CD4-positive, CD25-positive, alpha-beta regulatory T cell (primary cell): Measurements from ENCODE around the gene IL1RAP. TPM values are rescaled to one million over a fixed set of nuclear protein-coding genes. Genes with fewer than 3 reads are reported as not detected.
A peak's percentile ranks its signal among the peaks of the same experiment; 100 is the strongest.
"Not testable (repeated sequence)": the region's sequence is repeated elsewhere in the genome, so short reads cannot be mapped to it uniquely, and the experiment has no call there.

Experiments used
- ATAC-seq, 2 donors: fragments of 150-1000 bp; cut with Tn5 transposase; one replicate each; pipeline ENCODE4 v1.10.0; 2021; ENCODE audit warnings: low read depth in 2 of 2, moderate number of reproducible peaks in 2 of 2, moderate library complexity in 1 of 2
- DNase-seq, 3 donors: peaks; one replicate each; pipeline versions ENCODE4 v3.0.0 to v3.0.0-alpha.2; 2012 to 2022; ENCODE audit warnings: mixed read lengths in 1 of 3
- H3K27ac ChIP-seq: one replicate; pipeline ENCODE4 v1.7.0; 2013; ENCODE audit warnings: mild to moderate bottlenecking, low read length; ENCODE audit not compliant: insufficient read depth, poor library complexity, severe bottlenecking
- H3K27me3 ChIP-seq: one replicate; pipeline ENCODE4 v1.7.0; 2013; ENCODE audit warnings: low read length; ENCODE audit not compliant: control insufficient read depth, insufficient read depth
- H3K36me3 ChIP-seq: one replicate; pipeline ENCODE4 v1.7.0; 2013; ENCODE audit warnings: mild to moderate bottlenecking, low read length, moderate library complexity; ENCODE audit not compliant: control insufficient read depth, insufficient read depth
- H3K4me1 ChIP-seq: 2 replicates; pipeline ENCODE4 v1.7.0; 2013; ENCODE audit warnings: mild to moderate bottlenecking, low read length; ENCODE audit not compliant: insufficient read depth, control insufficient read depth, poor library complexity, severe bottlenecking
- H3K4me3 ChIP-seq: one replicate; pipeline ENCODE4 v1.7.0; 2013; ENCODE audit warnings: low read depth, mild to moderate bottlenecking, low read length, moderate library complexity
- H3K9me3 ChIP-seq, 2 experiments: 1 replicate in 1 of 2; 2 replicates in 1 of 2; pipeline ENCODE4 v1.7.0; 2013; ENCODE audit warnings: low read length in 2 of 2, mild to moderate bottlenecking in 1 of 2, moderate library complexity in 1 of 2; ENCODE audit not compliant: control insufficient read depth in 2 of 2
- H3K27ac Mint-ChIP-seq, 3 donors: one replicate each; pipeline ENCODE4 v1.8.0; 2020 to 2022; ENCODE audit warnings: mild to moderate bottlenecking in 3 of 3, mixed read lengths in 3 of 3, moderate library complexity in 2 of 3
- H3K27me3 Mint-ChIP-seq: one replicate; pipeline ENCODE4 v1.8.0; 2022; ENCODE audit warnings: mild to moderate bottlenecking, mixed read lengths
- H3K36me3 Mint-ChIP-seq: one replicate; pipeline ENCODE4 v1.8.0; 2020; ENCODE audit warnings: mixed read lengths
- H3K4me1 Mint-ChIP-seq, 4 donors: one replicate each; pipeline ENCODE4 v1.8.0; 2020 to 2022; ENCODE audit warnings: mixed read lengths in 4 of 4, mild to moderate bottlenecking in 1 of 4
- H3K4me3 Mint-ChIP-seq, 4 donors: one replicate each; pipeline ENCODE4 v1.8.0; 2020 to 2022; ENCODE audit warnings: mild to moderate bottlenecking in 4 of 4, mixed read lengths in 4 of 4, moderate library complexity in 3 of 4
- H3K9me3 Mint-ChIP-seq, 7 donors: one replicate each; pipeline ENCODE4 v1.8.0; 2020 to 2022; ENCODE audit warnings: mixed read lengths in 7 of 7, mild to moderate bottlenecking in 3 of 7, moderate library complexity in 2 of 7
- polyA plus RNA-seq, 4 donors: library from polyadenylated mRNA; unstranded; fragments of 300-500 nt; fragmentation: Illumina TruSeq; gene quantifications; one replicate each; pipeline ENCODE4 v1.2.3, GENCODE V29; 2021
- total RNA-seq: library from RNA; stranded (reverse); gene quantifications from one replicate; pipeline ENCODE4 v1.2.3, GENCODE V29; 2022

The IL1RAP gene
- total and polyA plus RNA-seq, 5 donors from 2014 or later, result 6.6 to 20.2 (median 7.4) TPM

GRCh38 chr3:190512666-190513065 lies 1.2 kb upstream of the IL1RAP start:
- no peaks in the 10 kb centered on the region for H3K9me3 ChIP-seq
- DNase-seq (no peak), ATAC-seq (no peak)
- no peaks in the 10 kb centered on the region for H3K36me3 ChIP-seq
- Mint-ChIP-seq H3K9me3 (no peaks in the 10 kb centered on the region), H3K27ac (peak overlapping the region; percentile 94 to 96 (median 95)), H3K4me1 (peaks cover 5 to 41% (median 34%) of the 10 kb centered on the region in 4 donors), H3K4me3 (peak overlapping the region; percentile 93 to 97 (median 94)), H3K36me3 (no peaks in the 10 kb centered on the region), H3K27me3 (no peaks in the 10 kb centered on the region)
- H3K27me3 ChIP-seq, result no peaks in the 10 kb centered on the region
- peak overlapping the region; percentile 82 for H3K27ac ChIP-seq
- peak overlapping the region; percentile 94 for H3K4me3 ChIP-seq
- H3K4me1 ChIP-seq, result peaks cover 29% of the 10 kb centered on the region

DNA sequence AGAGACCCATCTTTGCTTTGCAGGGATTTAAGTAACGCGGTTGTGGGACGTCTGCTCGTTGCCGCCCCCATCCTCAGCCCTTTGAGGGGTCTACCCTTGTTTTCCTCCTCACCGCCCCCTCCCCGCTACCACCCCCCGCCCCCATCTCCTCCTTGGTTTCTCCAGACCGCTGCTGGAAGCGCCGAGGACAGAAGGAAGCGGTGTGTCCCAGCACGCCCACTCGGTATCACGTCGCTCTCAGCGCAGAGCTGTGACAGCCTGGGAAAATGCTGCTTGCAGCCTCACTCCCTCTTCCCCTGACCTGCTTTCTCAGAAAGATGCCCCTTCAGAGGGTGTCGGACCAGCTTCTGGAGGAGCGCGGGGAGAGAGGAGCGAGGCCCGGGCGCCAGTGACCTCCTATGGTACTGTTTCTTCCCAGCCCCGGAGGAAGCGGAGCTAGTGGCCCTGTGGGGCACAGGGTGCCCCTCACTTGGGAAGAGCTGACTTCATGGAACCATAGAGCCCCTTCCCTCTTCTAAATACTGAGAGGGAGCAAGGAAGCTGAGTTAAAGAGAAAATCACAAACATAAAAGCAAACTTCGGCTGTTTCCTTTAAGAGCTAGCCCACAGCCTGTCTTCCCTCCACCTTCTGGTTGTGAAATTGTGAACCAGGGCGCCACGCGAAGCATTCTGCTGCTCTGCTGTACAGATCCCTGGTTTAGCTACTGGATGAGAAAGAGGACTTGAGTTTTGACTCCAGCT lies 698 bp downstream of the IL1RAP start:
- H3K27ac ChIP-seq, result peak overlapping the region; percentile 82
- H3K36me3 Mint-ChIP-seq, result peaks cover 8% of the 10 kb centered on the region
- no peak for ATAC-seq

DNA sequence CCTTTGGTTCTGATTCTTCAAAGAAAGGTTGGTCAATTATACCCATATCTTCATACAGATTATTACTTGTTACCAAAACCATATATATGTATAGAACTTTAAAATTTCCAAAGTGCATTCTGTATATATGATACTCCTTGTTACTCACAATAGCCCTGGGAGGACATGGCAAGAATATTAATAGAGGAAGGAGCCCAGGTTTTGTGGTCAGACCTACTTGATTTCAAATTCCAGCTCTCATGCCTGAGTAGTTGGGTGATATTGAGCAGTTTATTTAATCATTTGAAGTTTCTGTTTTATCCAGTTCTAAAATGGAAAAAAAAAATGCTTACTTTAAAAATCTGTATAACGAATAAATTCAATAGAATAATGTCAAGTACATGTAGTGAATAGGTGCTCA lies 2.5 kb downstream of the IL1RAP start:
- Histone ChIP-seq H3K27me3 (no peaks in the 10 kb centered on the region), H3K27ac (no peak overlapping the region), H3K36me3 (peaks cover 5% of the 10 kb centered on the region), H3K9me3 (no peaks in the 10 kb centered on the region), H3K4me1 (peaks cover 29% of the 10 kb centered on the region), H3K4me3 (peak overlapping the region; percentile 28)
- Mint-ChIP-seq H3K4me1 (peaks cover 5 to 60% (median 41%) of the 10 kb centered on the region in 4 donors), H3K27me3 (no peaks in the 10 kb centered on the region), H3K4me3 (peak overlapping the region; percentile 3 to 94 (median 92)), H3K27ac (peak overlapping the region in 1 of 3 donors; percentile 9), H3K36me3 (peaks cover 8% of the 10 kb centered on the region), H3K9me3 (peaks cover 0 to 3% (median 0%) of the 10 kb centered on the region in 7 donors)
- DNase-seq, result no peak
- no peak for ATAC-seq

More for the DNA sequence above, 698 bp downstream of the IL1RAP start:
- no peaks in the 10 kb centered on the region for H3K27me3 ChIP-seq
- Mint-ChIP-seq H3K27me3 (no peaks in the 10 kb centered on the region), H3K4me3 (peak overlapping the region; percentile 93 to 97 (median 94)), H3K9me3 (peaks cover 0 to 3% (median 0%) of the 10 kb centered on the region in 7 donors), H3K27ac (peak overlapping the region; percentile 82 to 96 (median 88)), H3K4me1 (peaks cover 7 to 50% (median 39%) of the 10 kb centered on the region in 4 donors)
- no peaks in the 10 kb centered on the region for H3K9me3 ChIP-seq
- peaks cover 29% of the 10 kb centered on the region for H3K4me1 ChIP-seq
- H3K36me3 ChIP-seq, result no peaks in the 10 kb centered on the region
- H3K4me3 ChIP-seq, result peak overlapping the region; percentile 94
- peak; percentile 10 to 61 (median 29) for DNase-seq

GRCh38 chr3:190517687-190518086 lies 3.8 kb downstream of the IL1RAP start:
- Histone ChIP-seq H3K9me3 (no peaks in the 10 kb centered on the region), H3K36me3 (peaks cover 5% of the 10 kb centered on the region), H3K4me1 (peaks cover 27% of the 10 kb centered on the region), H3K4me3 (no peak overlapping the region), H3K27me3 (no peaks in the 10 kb centered on the region), H3K27ac (no peak overlapping the region)
- ATAC-seq, result no peak
- Mint-ChIP-seq H3K4me3 (peak overlapping the region in 1 of 4 donors; percentile 8), H3K36me3 (peaks cover 8% of the 10 kb centered on the region), H3K27ac (peak overlapping the region in 2 of 3 donors; percentile 8 to 46), H3K4me1 (peaks cover 7 to 69% (median 46%) of the 10 kb centered on the region in 4 donors), H3K9me3 (peaks cover 0 to 3% (median 0%) of the 10 kb centered on the region in 7 donors), H3K27me3 (no peaks in the 10 kb centered on the region)
- no peak for DNase-seq

DNA sequence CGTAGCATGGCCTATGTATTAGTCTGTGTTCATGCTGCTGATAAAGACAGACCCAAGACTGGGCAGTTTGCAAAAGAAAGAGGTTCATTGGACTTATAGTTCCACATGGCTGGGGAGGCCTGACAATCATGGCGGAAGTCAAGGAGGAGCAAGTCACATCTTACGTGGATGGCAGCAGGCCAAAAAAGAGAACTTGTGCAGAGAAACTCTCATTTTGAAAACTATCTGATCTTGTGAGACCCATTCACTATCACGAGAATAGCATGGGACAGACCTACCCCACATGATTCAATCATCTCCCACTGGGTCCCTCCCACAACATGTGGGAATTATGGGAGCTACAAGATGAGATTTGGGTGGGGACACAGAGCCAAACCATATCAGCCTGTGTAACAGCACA lies 4.6 kb downstream of the IL1RAP start:
- Mint-ChIP-seq H3K4me1 (peaks cover 9 to 64% (median 42%) of the 10 kb centered on the region in 4 donors), H3K4me3 (peak overlapping the region in 1 of 4 donors; percentile 13), H3K36me3 (peaks cover 10% of the 10 kb centered on the region)
- not testable (repeated sequence) for ATAC-seq, H3K9me3 ChIP-seq, H3K4me3 ChIP-seq, H3K27ac ChIP-seq, DNase-seq, H3K9me3 Mint-ChIP-seq, H3K27ac Mint-ChIP-seq, H3K27me3 Mint-ChIP-seq, H3K27me3 ChIP-seq, H3K36me3 ChIP-seq
- peaks cover 21% of the 10 kb centered on the region for H3K4me1 ChIP-seq

- Histone ChIP-seq H3K9me3 (no peaks in the 10 kb centered on the region), H3K4me3 (no peak overlapping the region), H3K27ac (no peak overlapping the region), H3K36me3 (peaks cover 5% of the 10 kb centered on the region), H3K27me3 (no peaks in the 10 kb centered on the region), H3K4me1 (peaks cover 13% of the 10 kb centered on the region)
- peak overlapping the region in 1 of 4 donors; percentile 6 for H3K4me3 Mint-ChIP-seq
- no peaks in the 10 kb centered on the region for H3K27me3 Mint-ChIP-seq
- no peak overlapping the region for H3K27ac Mint-ChIP-seq
- no peak for DNase-seq
- H3K9me3 Mint-ChIP-seq, result peaks cover 0 to 3% (median 0%) of the 10 kb centered on the region in 7 donors
- H3K4me1 Mint-ChIP-seq, result peaks cover 17 to 69% (median 45%) of the 10 kb centered on the region in 4 donors
- no peak for ATAC-seq
- peaks cover 11% of the 10 kb centered on the region for H3K36me3 Mint-ChIP-seq
Measured at GRCh38 chr3:190519886-190520285, 6.0 kb downstream of the IL1RAP start.

GRCh38 chr3:190521998-190522397 lies 8.1 kb downstream of the IL1RAP start:
- Mint-ChIP-seq H3K9me3 (peaks cover 0 to 3% (median 0%) of the 10 kb centered on the region in 7 donors), H3K4me3 (no peak overlapping the region), H3K27me3 (no peaks in the 10 kb centered on the region), H3K27ac (no peak overlapping the region), H3K4me1 (peaks cover 22 to 55% (median 34%) of the 10 kb centered on the region in 4 donors), H3K36me3 (peaks cover 11% of the 10 kb centered on the region)
- H3K4me1 ChIP-seq, result no peaks in the 10 kb centered on the region
- peaks cover 5% of the 10 kb centered on the region for H3K36me3 ChIP-seq
- H3K27me3 ChIP-seq, result no peaks in the 10 kb centered on the region
- no peak overlapping the region for H3K4me3 ChIP-seq
- ATAC-seq (no peak), DNase-seq (no peak)
- no peaks in the 10 kb centered on the region for H3K9me3 ChIP-seq
- H3K27ac ChIP-seq, result no peak overlapping the region
